Sigmoid colon (tissue), 7 donors: ENCODE data around the gene SAP30BP. TPM values are rescaled to one million over a fixed set of nuclear protein-coding genes. Genes with fewer than 3 reads are reported as not detected.

ENCODE experiments used
- DNase-seq: peaks from one replicate; pipeline ENCODE4 v3.0.0-alpha.2; 2019
- H3K27ac ChIP-seq, 4 donors: fragments of 200-600 bp; sonication (generic); one replicate each; pipeline ENCODE4 v1.5.1; 2016 to 2019; ENCODE audit warnings: mild to moderate bottlenecking in 1 of 4
- H3K27me3 ChIP-seq, 3 donors: fragments of 200-600 bp; sonication (generic); one replicate each; pipeline ENCODE4 v1.5.1; 2019; ENCODE audit warnings: mild to moderate bottlenecking in 1 of 3
- H3K36me3 ChIP-seq, 4 donors: fragments of 200-600 bp; sonication (generic); one replicate each; pipeline ENCODE4 v1.5.1; 2016 to 2019
- H3K4me1 ChIP-seq, 4 donors: fragments of 200-600 bp; sonication (generic); one replicate each; pipeline ENCODE4 v1.5.1; 2017 to 2019
- H3K4me3 ChIP-seq, 4 donors: fragments of 200-600 bp; sonication (generic); one replicate each; pipeline ENCODE4 v1.5.1; 2017 to 2019; ENCODE audit warnings: mild to moderate bottlenecking in 2 of 4, moderate library complexity in 1 of 4
- H3K9me3 ChIP-seq, 4 donors: fragments of 200-600 bp in 3 of 4; sonication (generic) in 3 of 4; one replicate each; pipeline versions ENCODE4 v1.5.1 to v1.6.1; 2013 to 2019
- EP300 ChIP-seq, 4 donors: sonication (generic); formaldehyde crosslinking; IDR thresholded peaks; one replicate each; pipeline ENCODE4 v1.6.1; 2017; ENCODE audit warnings: antibody characterized with exemption in 4 of 4
- POLR2A ChIP-seq, 2 donors: fragments of 450-650 bp; IDR thresholded peaks; one replicate each; pipeline ENCODE4 v1.6.1; 2016; ENCODE audit warnings: antibody characterized with exemption in 2 of 2, mild to moderate bottlenecking in 2 of 2, moderate library complexity in 2 of 2
- POLR2AphosphoS5 ChIP-seq, 4 donors: sonication (generic); formaldehyde crosslinking; IDR thresholded peaks; one replicate each; pipeline ENCODE4 v1.6.1; 2017; ENCODE audit warnings: antibody characterized with exemption in 4 of 4
- WGBS, 2 donors: extraction: QIAGEN DNeasy Blood & Tissue Kit; methylation state at CpG; one replicate each; pipeline ENCODE4 v1.1.7; 2013; 5-methylcytosine and 5-hydroxymethylcytosine counted together
- intact Hi-C: fragments of 100-400 bp; cut with DNase I; formaldehyde crosslinking; loops from one replicate; pipeline ENCODE4 v1.15.1; 2023
- polyA plus RNA-seq, 3 donors: library from polyadenylated mRNA; stranded (reverse); fragments of 200-250 nt; gene quantifications; one replicate each; pipeline ENCODE4 v1.2.3, GENCODE V29; 2013
- total RNA-seq, 4 donors: library from RNA; depleted of rRNA; stranded (reverse); fragments of >200 nt; gene quantifications; one replicate each; pipeline ENCODE4 v1.1.0, GENCODE V29; 2016
- TF ChIP-seq, protein P1 (sequence below), 4 experiments: fragments of 450-650 bp in 3 of 4; fragments of 200-600 bp in 1 of 4; IDR thresholded peaks; one replicate each; pipeline ENCODE4 v1.5.1; 2016 to 2019; ENCODE audit warnings: antibody characterized with exemption in 4 of 4, mild to moderate bottlenecking in 3 of 4, moderate library complexity in 2 of 4
- donor health status: healthy with polysubstance abuse.
- donor health status: Bipolar disorder and iron deficiency.
- donor health status: healthy.

The SAP30BP gene
- 10 to 100 TPM; 53.5 to 96.9 (median 63.6) TPM for total RNA-seq
- polyA plus RNA-seq, result 10 to 100 TPM; 53.2 to 69.3 (median 57.7) TPM

DNA sequence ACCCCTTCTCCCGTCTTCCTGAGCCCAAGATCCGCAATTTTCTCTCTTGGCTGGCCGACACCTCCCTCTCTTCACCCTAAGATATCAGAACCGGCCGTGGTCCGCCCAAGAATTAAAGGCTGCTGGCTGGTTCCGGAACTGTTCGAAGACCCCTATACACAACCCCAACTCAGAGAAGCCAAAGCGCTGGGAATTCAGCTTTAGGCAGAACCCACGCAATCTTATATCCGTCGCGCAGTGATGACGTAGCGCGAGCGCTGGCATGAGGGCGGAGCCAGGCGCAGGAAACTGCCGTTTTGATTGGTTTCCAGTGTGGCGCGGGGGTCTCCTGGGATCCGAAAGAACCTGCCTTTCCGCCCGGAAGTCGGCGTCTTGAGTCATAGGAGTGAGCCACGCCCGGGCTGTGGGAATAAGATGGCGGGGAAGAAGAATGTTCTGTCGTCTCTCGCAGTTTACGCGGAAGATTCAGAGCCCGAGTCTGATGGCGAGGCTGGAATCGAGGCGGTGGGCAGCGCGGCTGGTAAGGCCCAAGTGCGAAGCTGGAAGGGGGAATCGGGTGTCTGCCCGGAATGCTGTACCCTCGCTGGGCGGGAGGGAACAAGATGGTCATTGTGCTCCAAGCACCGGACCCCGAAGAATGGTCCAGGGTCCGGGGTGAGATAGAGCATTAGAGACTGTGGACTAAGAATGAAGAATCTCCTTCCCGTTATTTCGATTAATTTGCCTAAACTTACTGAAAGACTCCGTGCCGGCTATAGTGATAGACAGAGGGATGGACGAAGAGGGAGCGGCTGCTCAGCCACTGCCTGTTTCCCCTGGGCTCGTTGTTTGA lies at the start of gene SAP30BP, which contains the start of gene RECQL5:
Gene SAP30BP, plus strand, starts transcription at position 380 of the 832 bp plus-strand sequence. Its CDS starts 35 bp downstream, at position 415.
Gene RECQL5, minus strand, starts transcription at position 196 of the 832 bp plus-strand sequence. CDS start 597 bp downstream, outside the sequence.
- peak; percentile 99 for DNase-seq
- Histone ChIP-seq H3K36me3 (peaks cover 6 to 52% (median 26%) of the 10 kb centered on the region in 4 donors), H3K27me3 (no peaks in the 10 kb centered on the region), H3K27ac (peak within 1 kb of the TSS; percentile 81 to 90 (median 88)), H3K9me3 (no peaks in the 10 kb centered on the region), H3K4me3 (peak within 1 kb of the TSS; percentile 73 to 86 (median 84)), H3K4me1 (peaks cover 0 to 39% (median 26%) of the 10 kb centered on the region in 4 donors)
- WGBS, 2 donors, result 0% methylated on average over 55 of the region's 55 CpGs
- TF ChIP-seq POLR2A (IDR thresholded peaks at IDR 0.05), result peak; percentile 69 to 71
- TF ChIP-seq POLR2AphosphoS5 (IDR thresholded peaks at IDR 0.05), result peak; percentile 75 to 94 (median 90)
- TF ChIP-seq, protein P1, sequence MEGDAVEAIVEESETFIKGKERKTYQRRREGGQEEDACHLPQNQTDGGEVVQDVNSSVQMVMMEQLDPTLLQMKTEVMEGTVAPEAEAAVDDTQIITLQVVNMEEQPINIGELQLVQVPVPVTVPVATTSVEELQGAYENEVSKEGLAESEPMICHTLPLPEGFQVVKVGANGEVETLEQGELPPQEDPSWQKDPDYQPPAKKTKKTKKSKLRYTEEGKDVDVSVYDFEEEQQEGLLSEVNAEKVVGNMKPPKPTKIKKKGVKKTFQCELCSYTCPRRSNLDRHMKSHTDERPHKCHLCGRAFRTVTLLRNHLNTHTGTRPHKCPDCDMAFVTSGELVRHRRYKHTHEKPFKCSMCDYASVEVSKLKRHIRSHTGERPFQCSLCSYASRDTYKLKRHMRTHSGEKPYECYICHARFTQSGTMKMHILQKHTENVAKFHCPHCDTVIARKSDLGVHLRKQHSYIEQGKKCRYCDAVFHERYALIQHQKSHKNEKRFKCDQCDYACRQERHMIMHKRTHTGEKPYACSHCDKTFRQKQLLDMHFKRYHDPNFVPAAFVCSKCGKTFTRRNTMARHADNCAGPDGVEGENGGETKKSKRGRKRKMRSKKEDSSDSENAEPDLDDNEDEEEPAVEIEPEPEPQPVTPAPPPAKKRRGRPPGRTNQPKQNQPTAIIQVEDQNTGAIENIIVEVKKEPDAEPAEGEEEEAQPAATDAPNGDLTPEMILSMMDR (IDR thresholded peaks at IDR 0.05), result no peak
- TF ChIP-seq EP300 (IDR thresholded peaks at IDR 0.05), result peak in 1 of 4 donors; percentile 10
- intact Hi-C loops, result loop anchor here (2.0 kb wide), 1 partner anchor 82 kb away; no protein-coding TSS in a partner anchor

DNA sequence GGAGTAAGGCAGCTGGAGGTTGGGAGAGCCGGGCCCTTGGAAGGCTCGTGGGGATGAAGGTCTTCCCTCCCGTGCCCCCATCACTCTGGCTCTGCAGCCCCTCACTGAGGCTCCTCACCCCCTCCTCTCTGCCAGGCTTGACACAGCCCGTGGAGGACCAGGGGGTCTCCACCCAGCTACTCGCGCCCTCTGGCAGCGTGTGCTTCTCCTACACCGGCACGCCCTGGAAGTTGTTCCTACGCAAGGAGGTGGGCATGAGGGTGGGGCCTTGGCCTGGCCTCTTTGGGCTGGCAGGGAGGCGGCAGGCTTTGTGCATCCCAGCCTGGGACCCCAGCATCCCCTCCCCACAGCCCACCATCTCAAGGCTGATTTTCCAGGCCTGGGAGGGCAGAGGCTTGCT lies 49.5 kb upstream of the SAP30BP start:
- Histone ChIP-seq H3K4me3 (no peak overlapping the region), H3K9me3 (no peaks in the 10 kb centered on the region), H3K27me3 (no peaks in the 10 kb centered on the region), H3K36me3 (peaks cover 10 to 87% (median 34%) of the 10 kb centered on the region in 4 donors), H3K27ac (no peak overlapping the region), H3K4me1 (no peaks in the 10 kb centered on the region)
- intact Hi-C loops, result no loop called here
- no peak for DNase-seq
- TF ChIP-seq POLR2AphosphoS5 (IDR thresholded peaks at IDR 0.05) (no peak), EP300 (IDR thresholded peaks at IDR 0.05) (no peak), POLR2A (IDR thresholded peaks at IDR 0.05) (no peak)
- TF ChIP-seq, protein P1 (IDR thresholded peaks at IDR 0.05), result no peak
- 63 to 80% methylated on average over 11 of the region's 11 CpGs for WGBS, 2 donors

DNA sequence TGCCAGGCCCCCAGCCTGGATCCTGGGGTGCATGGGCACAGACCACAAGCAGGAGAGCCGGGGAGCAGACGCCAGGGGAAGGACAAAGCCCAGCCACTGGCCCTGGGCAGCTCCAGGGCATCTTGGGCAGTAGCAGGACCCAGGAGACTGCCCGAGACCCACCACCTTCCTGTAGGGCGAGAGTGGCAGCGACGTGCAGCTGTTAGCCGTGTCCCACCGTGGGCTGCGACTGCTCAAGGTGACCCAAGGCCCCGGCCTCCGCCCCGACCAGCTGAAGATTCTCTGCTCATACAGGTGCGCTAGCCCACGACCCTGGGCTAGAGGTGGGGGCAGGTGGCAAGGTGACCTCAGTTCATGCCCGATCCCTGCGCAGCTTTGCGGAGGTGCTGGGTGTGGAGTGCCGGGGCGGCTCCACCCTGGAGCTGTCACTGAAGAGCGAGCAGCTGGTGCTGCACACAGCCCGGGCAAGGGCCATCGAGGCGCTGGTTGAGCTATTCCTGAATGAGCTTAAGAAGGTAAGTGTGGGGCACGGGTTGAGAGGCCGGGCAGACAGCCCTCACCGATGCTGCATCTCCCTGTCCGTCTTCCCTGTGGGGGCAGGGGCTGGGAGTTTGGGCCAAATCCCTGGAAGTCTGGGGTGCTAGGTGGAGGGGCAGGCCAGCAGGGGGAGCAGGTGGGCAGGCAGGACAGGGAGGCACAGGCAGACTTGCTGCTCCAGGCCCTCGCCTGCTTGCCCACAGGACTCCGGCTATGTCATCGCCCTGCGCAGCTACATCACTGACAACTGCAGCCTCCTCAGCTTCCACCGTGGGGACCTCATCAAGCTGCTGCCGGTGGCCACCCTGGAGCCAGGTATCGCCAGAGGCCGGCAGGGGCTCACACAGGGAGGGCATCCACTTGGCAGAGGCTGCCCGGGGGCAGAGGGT lies 47.4 kb upstream of the SAP30BP start:
- Histone ChIP-seq H3K4me3 (no peak overlapping the region), H3K4me1 (no peaks in the 10 kb centered on the region), H3K36me3 (peaks cover 0 to 71% (median 26%) of the 10 kb centered on the region in 4 donors), H3K27ac (no peak overlapping the region), H3K27me3 (no peaks in the 10 kb centered on the region), H3K9me3 (no peaks in the 10 kb centered on the region)
- TF ChIP-seq EP300 (IDR thresholded peaks at IDR 0.05), result no peak
- no peak for TF ChIP-seq POLR2AphosphoS5 (IDR thresholded peaks at IDR 0.05)
- no peak for TF ChIP-seq POLR2A (IDR thresholded peaks at IDR 0.05)
- TF ChIP-seq, protein P1 (IDR thresholded peaks at IDR 0.05), result no peak
- intact Hi-C loops, result no loop called here
- DNase-seq, result no peak
- WGBS, 2 donors, result 89 to 92% methylated on average over 36 of the region's 36 CpGs

DNA sequence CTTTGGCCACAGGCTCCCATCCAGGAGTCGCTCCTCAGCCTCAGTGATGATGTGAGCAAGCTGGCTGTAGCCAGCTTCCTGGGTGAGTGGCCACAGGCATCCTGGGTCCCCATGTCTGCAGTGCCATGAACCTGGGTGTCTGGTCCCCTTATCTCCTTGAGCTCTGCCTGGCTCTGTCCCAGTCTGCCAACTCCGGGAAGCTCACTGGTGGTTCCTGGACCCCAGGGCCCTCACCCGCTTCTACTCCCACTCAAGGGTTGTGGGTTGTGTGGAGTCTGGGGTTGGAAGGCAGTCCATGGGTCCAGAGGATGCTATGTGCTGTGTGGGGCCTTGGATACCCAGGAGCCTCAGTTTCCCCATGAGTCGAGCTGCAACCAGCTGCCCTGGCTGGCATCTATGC lies 45.6 kb upstream of the SAP30BP start:
- Histone ChIP-seq H3K27me3 (no peaks in the 10 kb centered on the region), H3K4me3 (no peak overlapping the region), H3K4me1 (no peaks in the 10 kb centered on the region), H3K27ac (no peak overlapping the region), H3K36me3 (peaks cover 3 to 71% (median 27%) of the 10 kb centered on the region in 4 donors), H3K9me3 (no peaks in the 10 kb centered on the region)
- DNase-seq, result no peak
- WGBS, 2 donors, result 91 to 94% methylated on average over 4 of the region's 4 CpGs
- intact Hi-C loops, result no loop called here
- TF ChIP-seq POLR2A (IDR thresholded peaks at IDR 0.05) (no peak), EP300 (IDR thresholded peaks at IDR 0.05) (no peak), POLR2AphosphoS5 (IDR thresholded peaks at IDR 0.05) (no peak)
- TF ChIP-seq, protein P1 (IDR thresholded peaks at IDR 0.05), result no peak
